Measurements from ENCODE around the gene CDH11.

CDH11 gene

DNA sequence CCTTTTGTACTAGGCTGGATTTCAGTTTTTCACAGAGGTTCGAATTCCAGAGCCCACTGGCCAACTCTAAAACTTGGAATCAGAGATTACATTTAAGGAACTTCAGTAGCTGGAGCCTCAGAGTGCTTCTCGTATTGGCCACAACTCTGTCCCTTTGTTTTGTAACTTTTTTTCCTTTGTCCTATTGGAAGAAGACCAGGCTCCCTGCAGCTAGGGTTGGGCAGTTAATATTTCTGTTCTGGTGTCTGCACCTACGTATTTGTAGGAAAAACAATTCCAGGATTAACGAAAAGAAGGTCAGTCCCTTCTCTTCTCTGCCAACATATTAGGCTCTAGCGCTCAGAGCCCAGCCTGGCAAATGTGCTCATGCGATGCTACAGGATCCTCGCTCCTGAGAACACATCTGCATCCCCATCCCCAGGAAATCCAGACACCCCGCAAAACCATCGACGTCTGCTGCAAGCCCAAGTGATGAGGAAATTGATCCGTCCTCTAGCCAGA, 1.9 kb downstream of the CDH11 start:
- no peak overlapping the region for H3K9ac ChIP-seq (ENCODE audit: low read length)
- H3K9me3 ChIP-seq (ENCODE audit: low read length): no peaks in the 10 kb centered on the region
- H3K4me3 ChIP-seq (ENCODE audit: low read depth, low read length, poor library complexity, severe bottlenecking): no peak overlapping the region
- H3K79me2 ChIP-seq (ENCODE audit: insufficient read depth, low read length): no peaks in the 10 kb centered on the region
- TF ChIP-seq EZH2 (IDR thresholded peaks at IDR 0.05; ENCODE audit: borderline replicate concordance, low read length) (no peak), CTCF (IDR thresholded peaks at IDR 0.05; ENCODE audit: low read length) (no peak)
- peaks cover 5% of the 10 kb centered on the region for H3K4me1 ChIP-seq (ENCODE audit: insufficient read depth, low read length, severe bottlenecking)
- H3K27ac ChIP-seq (ENCODE audit: low read depth, low read length, poor library complexity, severe bottlenecking): no peak overlapping the region
- H3F3A ChIP-seq (ENCODE audit: insufficient read depth, low read length): no peaks in the 10 kb centered on the region
- H3K27me3 ChIP-seq (ENCODE audit: insufficient read depth, low read length): no peaks in the 10 kb centered on the region
- H3K9me2 ChIP-seq (ENCODE audit: low read depth, low read length): no peaks in the 10 kb centered on the region
- no peak overlapping the region for H3K4me2 ChIP-seq (ENCODE audit: low read length)
- H4K20me1 ChIP-seq (ENCODE audit: insufficient read depth, low read length): no peaks in the 10 kb centered on the region
- H3K36me3 ChIP-seq (ENCODE audit: insufficient read depth, low read length): no peaks in the 10 kb centered on the region
- no peak overlapping the region for H2AFZ ChIP-seq (ENCODE audit: low read length)

GRCh38 chr16:65119435-65119834, 2.4 kb downstream of the CDH11 start:
- no peak overlapping the region for H3K4me2 ChIP-seq (ENCODE audit: low read length)
- H3K27ac ChIP-seq (ENCODE audit: low read depth, low read length, poor library complexity, severe bottlenecking): no peak overlapping the region
- H3K4me3 ChIP-seq (ENCODE audit: low read depth, low read length, poor library complexity, severe bottlenecking): no peak overlapping the region

GRCh38 chr16:65118871-65119270, 3.0 kb downstream of the CDH11 start:
- Histone ChIP-seq H3K27ac (ENCODE audit: low read depth, low read length, poor library complexity, severe bottlenecking) (no peak overlapping the region), H3K27me3 (ENCODE audit: insufficient read depth, low read length) (no peaks in the 10 kb centered on the region), H3K4me3 (ENCODE audit: low read depth, low read length, poor library complexity, severe bottlenecking) (no peak overlapping the region), H3K9me2 (ENCODE audit: low read depth, low read length) (no peaks in the 10 kb centered on the region), H3K9me3 (ENCODE audit: low read length) (no peaks in the 10 kb centered on the region), H3K9ac (ENCODE audit: low read length) (no peak overlapping the region), H3K4me1 (ENCODE audit: insufficient read depth, low read length, severe bottlenecking) (peaks cover 5% of the 10 kb centered on the region), H3F3A (ENCODE audit: insufficient read depth, low read length) (no peaks in the 10 kb centered on the region), H2AFZ (ENCODE audit: low read length) (no peak overlapping the region), H3K36me3 (ENCODE audit: insufficient read depth, low read length) (no peaks in the 10 kb centered on the region), H4K20me1 (ENCODE audit: insufficient read depth, low read length) (no peaks in the 10 kb centered on the region), H3K79me2 (ENCODE audit: insufficient read depth, low read length) (no peaks in the 10 kb centered on the region), H3K4me2 (ENCODE audit: low read length) (no peak overlapping the region)
- TF ChIP-seq EZH2 (IDR thresholded peaks at IDR 0.05; ENCODE audit: borderline replicate concordance, low read length) (no peak), CTCF (IDR thresholded peaks at IDR 0.05; ENCODE audit: low read length) (no peak)

More at GRCh38 chr16:65119435-65119834, 2.4 kb downstream of the CDH11 start:
- no peaks in the 10 kb centered on the region for H3K36me3 ChIP-seq (ENCODE audit: insufficient read depth, low read length)
- no peaks in the 10 kb centered on the region for H4K20me1 ChIP-seq (ENCODE audit: insufficient read depth, low read length)
- no peaks in the 10 kb centered on the region for H3K27me3 ChIP-seq (ENCODE audit: insufficient read depth, low read length)
- H2AFZ ChIP-seq (ENCODE audit: low read length): no peak overlapping the region
- H3F3A ChIP-seq (ENCODE audit: insufficient read depth, low read length): no peaks in the 10 kb centered on the region
- no peaks in the 10 kb centered on the region for H3K9me2 ChIP-seq (ENCODE audit: low read depth, low read length)
- H3K9me3 ChIP-seq (ENCODE audit: low read length): no peaks in the 10 kb centered on the region
- no peaks in the 10 kb centered on the region for H3K79me2 ChIP-seq (ENCODE audit: insufficient read depth, low read length)
- H3K9ac ChIP-seq (ENCODE audit: low read length): no peak overlapping the region
- peaks cover 5% of the 10 kb centered on the region for H3K4me1 ChIP-seq (ENCODE audit: insufficient read depth, low read length, severe bottlenecking)
- TF ChIP-seq CTCF (IDR thresholded peaks at IDR 0.05; ENCODE audit: low read length) (no peak), EZH2 (IDR thresholded peaks at IDR 0.05; ENCODE audit: borderline replicate concordance, low read length) (no peak)
